ENCODE measurements around the gene OR5AP2. TPM values are rescaled to one million over a fixed set of nuclear protein-coding genes. Genes with fewer than 3 reads are reported as not detected.

The OR5AP2 gene
- total RNA-seq, 1 experiment from 2014 or later: not detected

DNA sequence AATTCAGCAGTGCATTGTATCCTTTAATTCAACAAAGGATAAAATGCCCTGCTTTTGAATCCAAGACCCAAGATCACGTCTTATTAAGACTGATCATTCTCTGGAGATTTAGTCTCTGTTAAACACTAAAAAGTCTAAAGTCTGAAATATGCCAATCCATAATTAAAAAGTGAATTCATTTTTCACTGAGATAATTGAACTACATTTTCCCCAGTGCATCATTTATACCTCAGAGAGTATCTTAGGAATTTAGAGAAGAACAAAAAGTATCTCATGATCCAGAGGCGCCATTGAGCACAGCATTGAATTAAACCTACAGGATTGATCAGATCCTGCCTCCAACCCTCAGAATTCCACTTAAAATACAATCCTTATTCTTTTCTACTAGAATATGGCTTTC, 5.4 kb downstream of the OR5AP2 start:
- Histone ChIP-seq H3K4me1 (ENCODE audit: insufficient read depth, low read length, poor library complexity, severe bottlenecking) (no peaks in the 10 kb centered on the region), H3K27me3 (replicated peaks; ENCODE audit: insufficient read depth, low read depth, low read length, poor library complexity) (no peaks in the 10 kb centered on the region), H3K36me3 (ENCODE audit: insufficient read depth, low read length, poor library complexity, severe bottlenecking) (no peaks in the 10 kb centered on the region), H3K9me3 (ENCODE audit: low read depth, low read length, poor library complexity, severe bottlenecking) (no peaks in the 10 kb centered on the region), H3K27ac (ENCODE audit: low read depth, low read length, poor library complexity, severe bottlenecking) (no peak overlapping the region), H3K4me3 (ENCODE audit: low read depth, low read length, poor library complexity, severe bottlenecking) (no peak overlapping the region)
- intact Hi-C loops (cut with micrococcal nuclease; ENCODE audit: unreplicated experiment): no loop called here
- no peak for DNase-seq (ENCODE audit: low spot score)
- TF ChIP-seq CTCF (conservative IDR thresholded peaks at IDR 0.05; ENCODE audit: low read depth, low read length) (no peak), EZH2 (IDR thresholded peaks at IDR 0.05; ENCODE audit: borderline replicate concordance, low read depth, low read length, poor library complexity, severe bottlenecking) (no peak)
- CTCF ChIA-PET: no interaction called here
- BruUV-seq (replicated peaks): no TSS peak
- POLR2A ChIA-PET (ENCODE audit: low non-redundant PET): no interaction called here

DNA sequence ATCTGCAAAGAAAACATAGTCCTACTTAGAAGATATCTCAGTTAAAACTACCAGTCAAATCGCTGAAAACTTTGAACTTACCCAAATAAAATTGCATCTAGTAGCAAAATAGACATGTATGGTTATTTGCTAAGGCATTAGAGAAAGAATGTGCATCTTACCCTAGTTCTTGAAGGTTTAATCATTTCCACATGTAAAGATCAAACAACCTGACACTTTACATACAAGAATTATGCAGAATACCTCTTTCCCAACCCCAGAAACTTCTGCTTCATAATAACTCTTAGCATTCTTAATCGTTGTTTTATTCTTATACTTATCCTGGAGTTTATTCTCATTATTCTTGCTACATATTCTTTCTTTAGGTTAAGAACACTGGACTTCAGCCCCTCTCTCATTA, 9.9 kb downstream of the OR5AP2 start:
- no peaks in the 10 kb centered on the region for H3K36me3 ChIP-seq (ENCODE audit: insufficient read depth, low read length, poor library complexity, severe bottlenecking)
- no peaks in the 10 kb centered on the region for H3K4me1 ChIP-seq (ENCODE audit: insufficient read depth, low read length, poor library complexity, severe bottlenecking)
- no peaks in the 10 kb centered on the region for H3K9me3 ChIP-seq (ENCODE audit: low read depth, low read length, poor library complexity, severe bottlenecking)
- H3K27me3 ChIP-seq (replicated peaks; ENCODE audit: insufficient read depth, low read depth, low read length, poor library complexity): no peaks in the 10 kb centered on the region
- no peak for DNase-seq (ENCODE audit: low spot score)
- no peak overlapping the region for H3K27ac ChIP-seq (ENCODE audit: low read depth, low read length, poor library complexity, severe bottlenecking)
- intact Hi-C loops (cut with micrococcal nuclease; ENCODE audit: unreplicated experiment): no loop called here
- no peak overlapping the region for H3K4me3 ChIP-seq (ENCODE audit: low read depth, low read length, poor library complexity, severe bottlenecking)
- CTCF ChIA-PET: no interaction called here
- TF ChIP-seq CTCF (conservative IDR thresholded peaks at IDR 0.05; ENCODE audit: low read depth, low read length) (no peak), EZH2 (IDR thresholded peaks at IDR 0.05; ENCODE audit: borderline replicate concordance, low read depth, low read length, poor library complexity, severe bottlenecking) (no peak)
- no TSS peak for BruUV-seq (replicated peaks)
- POLR2A ChIA-PET (ENCODE audit: low non-redundant PET): no interaction called here

DNA sequence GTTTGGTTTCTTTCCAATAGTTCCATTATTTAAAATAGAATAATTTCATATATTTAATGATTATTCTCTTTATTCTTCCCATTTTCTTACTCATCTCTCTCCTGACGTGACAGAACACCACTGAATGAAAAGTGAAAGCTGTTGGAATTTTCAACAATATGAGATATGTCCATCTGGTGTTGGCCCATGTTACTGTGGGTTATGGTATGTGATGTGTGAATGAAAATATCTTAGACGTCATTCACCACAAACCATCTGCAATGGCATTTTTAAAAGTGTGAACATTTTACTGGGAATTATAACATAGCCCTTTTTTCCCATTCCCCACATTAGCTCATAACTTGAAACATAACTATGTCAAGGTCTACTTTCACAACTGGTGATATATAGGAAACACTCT, 16.3 kb downstream of the OR5AP2 start:
- CTCF ChIA-PET: no interaction called here
- BruUV-seq (replicated peaks): no TSS peak
- Histone ChIP-seq H3K27ac (ENCODE audit: low read depth, low read length, poor library complexity, severe bottlenecking) (no peak overlapping the region), H3K27me3 (replicated peaks; ENCODE audit: insufficient read depth, low read depth, low read length, poor library complexity) (no peaks in the 10 kb centered on the region), H3K4me1 (ENCODE audit: insufficient read depth, low read length, poor library complexity, severe bottlenecking) (no peaks in the 10 kb centered on the region), H3K36me3 (ENCODE audit: insufficient read depth, low read length, poor library complexity, severe bottlenecking) (no peaks in the 10 kb centered on the region), H3K9me3 (ENCODE audit: low read depth, low read length, poor library complexity, severe bottlenecking) (no peaks in the 10 kb centered on the region), H3K4me3 (ENCODE audit: low read depth, low read length, poor library complexity, severe bottlenecking) (no peak overlapping the region)
- POLR2A ChIA-PET (ENCODE audit: low non-redundant PET): no interaction called here
- intact Hi-C loops (cut with micrococcal nuclease; ENCODE audit: unreplicated experiment): no loop called here
- DNase-seq (ENCODE audit: low spot score): no peak
- TF ChIP-seq EZH2 (IDR thresholded peaks at IDR 0.05; ENCODE audit: borderline replicate concordance, low read depth, low read length, poor library complexity, severe bottlenecking) (no peak), CTCF (conservative IDR thresholded peaks at IDR 0.05; ENCODE audit: low read depth, low read length) (no peak)

Measured in A673 (cell line).